GM18508 (cell line): ENCODE data around the gene FTSJ3.
"Not testable (repeated sequence)": the region's sequence is repeated elsewhere in the genome, so short reads cannot be mapped to it uniquely, and the experiment has no call there.

Source experiments
- ATAC-seq: cut with Tn5 transposase; IDR thresholded peaks from one replicate; pipeline ENCODE4 v1.9.1; 2021; ENCODE audit warnings: moderate number of reproducible peaks; ENCODE audit not compliant: insufficient read depth, unreplicated experiment

The FTSJ3 gene

DNA sequence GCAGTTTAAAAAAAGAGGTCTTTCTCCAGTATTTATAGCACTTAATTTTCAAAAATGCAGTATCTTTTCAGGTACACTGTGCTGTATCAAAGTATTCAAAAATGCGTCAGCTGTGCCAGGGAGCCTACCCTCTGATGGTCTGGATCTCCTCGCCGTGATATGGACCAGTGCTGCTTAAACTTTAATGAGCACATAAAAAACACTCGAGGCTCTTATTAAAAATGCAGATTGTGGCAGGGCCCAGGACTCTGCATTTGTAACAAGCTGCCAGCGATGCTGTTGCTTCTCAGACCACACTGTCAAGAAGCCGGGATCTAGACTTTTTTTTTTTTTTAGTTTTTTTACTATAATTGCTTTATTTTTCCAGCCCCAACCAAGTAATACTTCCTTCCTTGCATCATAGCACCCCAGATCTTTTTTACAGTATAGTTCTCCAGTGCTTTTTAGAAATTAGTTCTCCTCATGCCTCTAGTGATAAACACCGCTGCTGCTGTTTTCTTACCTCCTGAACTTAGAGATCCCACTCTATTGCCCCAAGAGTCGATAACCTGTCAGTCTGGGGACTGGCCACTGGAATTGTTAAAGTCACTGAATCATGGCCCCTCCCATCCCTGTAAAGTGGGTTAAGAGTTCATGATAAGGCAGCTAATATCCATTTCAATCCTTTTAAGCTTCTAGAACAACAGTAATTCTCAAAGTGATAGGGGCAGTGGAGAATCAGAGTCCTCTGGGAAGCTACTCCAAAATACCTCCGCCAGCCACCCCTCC, 16.6 kb upstream of the FTSJ3 start:
- no peak for ATAC-seq

DNA sequence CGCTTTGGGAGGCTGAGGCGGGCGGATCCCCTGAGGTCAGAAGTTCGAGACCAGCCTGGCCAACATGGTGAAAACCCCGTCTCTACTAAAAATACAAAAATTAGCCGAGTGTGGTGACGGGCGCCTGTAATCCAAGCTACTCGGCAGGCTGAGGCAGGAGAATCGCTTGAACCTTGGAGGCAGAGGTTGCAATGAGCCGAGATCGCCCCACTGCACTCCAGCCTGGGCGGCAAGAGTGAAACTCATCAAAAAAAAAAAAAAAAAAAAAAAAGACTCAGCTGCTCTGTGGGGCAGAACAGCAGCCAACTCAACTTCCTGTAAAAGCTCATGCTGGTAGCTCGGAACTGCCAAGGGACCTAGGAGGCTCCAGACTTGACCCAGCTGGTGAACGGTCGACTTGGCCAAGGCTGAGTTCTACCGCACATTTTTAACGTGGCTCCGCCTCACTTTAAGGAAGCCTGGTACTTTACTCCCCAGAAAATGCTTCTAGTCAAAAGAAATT, 16.0 kb upstream of the FTSJ3 start:
- not testable (repeated sequence) for ATAC-seq

DNA sequence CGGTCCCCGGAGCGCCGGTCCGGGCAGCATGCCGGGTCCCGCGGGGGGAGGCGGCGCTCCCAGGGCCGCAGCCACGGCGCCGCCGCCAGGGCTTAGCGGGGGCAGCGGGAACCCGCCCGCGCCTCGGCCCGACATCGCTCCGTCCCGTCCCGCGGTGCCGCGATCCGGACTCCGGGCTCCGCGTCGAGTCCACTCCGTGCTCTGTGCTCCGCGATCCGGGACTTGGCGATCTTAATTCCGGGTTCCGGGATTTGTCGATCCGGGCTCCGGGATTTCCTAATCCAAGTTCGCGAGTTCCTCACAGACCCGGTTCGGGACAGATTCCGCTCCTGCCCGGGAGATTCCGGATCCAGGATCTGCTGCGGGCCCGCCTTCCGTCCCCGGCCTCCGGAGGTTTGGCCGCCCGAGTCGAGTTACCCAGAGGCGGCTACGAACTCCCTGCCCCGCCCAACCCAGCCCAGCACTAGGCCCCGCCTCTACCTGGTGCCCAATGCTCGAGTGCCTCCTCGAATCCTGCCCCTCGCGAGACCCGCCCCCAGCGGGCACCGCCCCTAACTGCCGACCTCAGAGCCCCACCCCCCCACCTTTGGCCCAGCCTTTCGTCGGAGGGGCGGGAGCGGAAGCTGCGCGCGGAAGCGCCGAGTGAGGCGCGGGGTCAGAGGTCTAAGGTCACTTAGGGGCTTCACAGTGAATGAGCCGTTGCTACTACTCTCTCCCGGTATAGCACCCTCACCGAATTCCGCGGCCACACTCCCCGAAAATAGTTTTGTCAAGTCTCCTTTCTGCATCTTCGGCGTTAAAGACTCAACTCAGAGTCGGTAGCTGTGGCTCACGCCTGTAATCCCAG, 15.3 kb upstream of the FTSJ3 start, which contains the start of gene SMARCD2:
TSS of gene SMARCD2 (minus strand) at position 146 of the 847 bp plus-strand sequence. CDS start at position 135, 11 bp downstream.
- ATAC-seq = no peak

DNA sequence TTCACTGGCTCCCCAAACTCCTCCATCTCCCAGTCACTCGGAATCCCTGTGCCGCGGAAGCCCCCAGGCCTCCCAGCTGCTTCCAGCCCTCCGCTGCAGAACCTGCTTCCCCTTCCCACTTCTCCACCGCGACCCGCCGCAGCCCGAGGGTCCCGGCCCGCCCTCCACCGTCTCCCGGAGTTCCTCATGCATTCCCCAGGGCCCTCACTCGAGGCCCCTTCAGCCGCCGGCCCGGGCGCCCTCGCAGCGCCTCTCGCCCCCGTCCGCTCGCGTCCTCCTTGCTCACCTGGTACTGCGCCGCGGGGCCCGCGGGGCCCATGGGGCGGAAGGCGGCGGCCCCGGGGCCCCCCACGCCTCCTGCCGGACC, 14.7 kb upstream of the FTSJ3 start:
- no peak for ATAC-seq

DNA sequence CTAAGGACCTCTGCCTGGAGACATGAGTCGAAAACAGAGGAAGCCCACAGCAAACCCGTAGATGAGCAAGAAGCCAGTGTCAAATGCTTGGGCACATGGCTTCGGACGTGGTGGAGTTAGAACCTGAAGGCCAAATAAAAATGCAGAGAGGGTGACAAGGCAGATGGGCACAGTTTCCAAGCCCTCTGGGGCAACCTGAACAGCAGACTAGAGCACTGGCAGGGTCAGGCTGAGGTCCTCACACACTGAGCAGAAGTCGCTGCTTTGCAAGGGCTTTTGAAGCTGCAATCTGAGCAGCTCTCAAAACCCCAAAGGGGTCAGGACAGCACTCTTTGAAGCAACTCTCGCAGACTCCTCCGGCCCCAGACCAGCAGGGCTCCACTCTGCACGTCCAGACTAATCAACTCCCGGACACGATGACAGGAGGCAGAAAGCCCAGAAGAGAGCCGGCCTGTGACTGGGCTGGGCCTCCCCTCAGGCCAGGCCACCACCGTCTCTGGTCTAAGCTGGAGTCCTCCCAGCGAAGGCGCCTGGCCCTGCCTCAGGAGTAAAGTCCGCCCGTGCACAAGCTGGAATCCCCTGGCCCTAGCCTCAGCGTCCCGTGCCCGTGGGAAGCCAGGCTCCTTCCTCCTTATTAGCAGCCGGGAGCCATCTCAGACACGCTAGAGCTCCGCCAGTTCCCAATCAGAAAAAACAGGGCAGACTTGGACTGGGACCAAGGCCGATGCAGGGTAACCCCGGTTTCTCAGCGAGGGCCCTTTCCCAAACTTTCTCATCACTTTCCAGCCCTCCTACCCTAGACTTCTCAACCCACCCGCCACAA, 14.1 kb upstream of the FTSJ3 start:
- ATAC-seq = no peak

DNA sequence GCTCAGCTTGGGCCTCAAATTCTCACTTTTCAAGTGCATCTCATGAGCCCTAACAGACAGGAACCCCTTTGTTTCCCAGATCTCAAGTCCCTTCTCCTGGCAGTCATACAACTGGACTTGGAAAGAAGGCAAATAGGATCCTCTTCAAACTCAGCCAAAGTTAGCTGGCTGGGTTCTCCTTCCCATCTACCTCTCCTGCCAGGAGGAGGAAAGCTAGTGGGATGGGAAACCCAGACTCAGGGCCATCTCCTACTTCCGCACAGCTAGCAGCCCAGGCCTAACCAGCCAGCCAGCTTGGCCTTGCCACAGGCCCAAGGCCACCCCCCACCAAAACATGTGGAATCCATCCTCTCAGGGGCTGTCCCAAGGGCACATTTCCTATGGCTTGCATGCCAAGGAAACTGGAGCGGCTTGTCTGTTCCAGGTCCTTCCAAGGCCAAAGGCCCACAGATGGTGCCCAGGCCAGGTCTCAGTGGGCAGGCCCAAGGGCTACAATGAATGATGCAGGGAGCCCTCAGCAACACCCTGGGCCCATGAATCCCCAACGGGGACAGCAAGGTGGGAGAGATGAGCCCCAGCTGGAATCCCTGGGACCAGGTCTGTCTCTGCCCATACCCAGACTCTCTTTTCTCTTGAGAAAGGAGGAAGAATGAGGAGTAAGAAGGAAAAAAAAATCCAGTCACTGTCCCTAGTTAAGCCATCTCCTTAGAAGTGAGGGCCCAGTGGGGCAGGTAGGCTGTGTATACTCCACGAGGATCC, 13.3 kb upstream of the FTSJ3 start:
- no peak for ATAC-seq

DNA sequence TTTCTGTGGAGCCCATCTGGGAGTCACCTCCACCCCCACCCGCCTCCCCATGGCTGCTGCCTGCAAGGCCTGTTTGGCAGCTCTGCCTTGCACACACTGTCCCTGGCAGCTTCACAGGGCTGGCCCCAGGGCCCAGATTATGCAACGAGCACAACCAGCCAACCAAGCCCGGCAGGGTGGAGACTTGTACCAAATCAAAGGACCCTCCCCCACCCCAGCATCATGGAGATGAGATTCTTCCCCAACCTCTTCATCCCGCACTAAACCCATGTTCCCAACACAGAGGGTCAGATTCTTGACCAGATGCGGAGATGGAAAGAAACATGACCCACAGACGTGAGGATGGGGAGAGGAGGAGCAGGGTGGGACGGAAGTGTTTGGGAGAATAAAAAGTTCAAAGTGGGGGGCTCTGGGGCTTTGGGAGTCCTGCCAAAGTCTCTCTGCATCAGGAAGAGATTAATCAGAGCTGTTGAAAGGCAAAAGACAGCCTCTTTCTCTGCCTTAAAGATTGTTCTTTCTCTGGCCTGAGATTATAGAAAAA, 11.2 kb upstream of the FTSJ3 start:
- ATAC-seq = no peak

DNA sequence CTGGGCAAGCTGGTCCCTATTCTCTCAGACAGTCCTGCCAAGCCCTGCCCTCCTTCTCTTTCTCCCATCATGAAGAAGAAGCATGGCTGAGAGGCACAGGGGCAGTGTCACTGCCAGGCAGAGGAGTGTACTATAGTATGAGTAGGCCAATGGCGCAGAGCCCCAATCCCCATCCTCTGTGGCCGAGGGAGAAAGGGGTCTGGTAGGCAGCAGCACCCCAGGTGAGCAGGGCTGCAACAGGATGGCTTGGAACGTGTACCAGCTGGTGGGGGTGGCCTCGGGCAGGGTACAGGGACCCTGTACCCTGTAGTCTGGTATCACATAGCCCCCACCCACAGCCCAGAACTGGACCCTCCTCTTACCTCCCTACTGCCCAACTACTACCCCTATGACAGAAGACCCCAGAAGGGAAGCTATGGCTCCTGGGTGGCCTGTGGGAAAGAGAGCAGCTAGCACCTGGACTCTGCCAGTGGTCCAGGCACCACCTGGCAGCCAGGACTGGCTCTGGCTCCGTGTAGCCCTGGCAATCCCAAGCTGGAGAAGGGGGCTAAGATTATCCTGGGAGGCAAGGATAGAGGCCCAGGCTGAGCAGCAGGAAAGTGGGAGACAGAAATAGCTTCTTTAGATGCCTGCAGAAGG, 10.6 kb upstream of the FTSJ3 start:
- ATAC-seq = no peak

DNA sequence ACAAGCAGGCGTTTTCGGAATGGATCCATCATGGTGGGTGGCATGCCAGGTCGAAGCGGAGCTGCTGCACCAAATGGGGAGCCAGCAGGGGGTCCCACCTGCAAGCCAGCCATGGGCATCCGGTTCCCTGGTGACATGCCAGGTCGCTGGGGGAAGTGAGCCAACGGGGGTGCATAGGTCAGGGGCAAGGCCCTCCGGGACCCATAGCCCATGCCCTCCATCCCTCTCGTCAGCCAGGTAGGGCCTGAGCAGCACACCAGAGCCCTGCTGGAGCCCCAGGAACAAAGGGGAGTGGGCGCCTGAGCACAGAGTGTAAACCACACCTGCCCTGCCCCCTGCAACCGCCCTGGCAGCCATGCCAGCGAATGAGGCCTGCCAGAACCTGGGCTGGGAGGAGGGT, 10.0 kb upstream of the FTSJ3 start:
- ATAC-seq = no peak

DNA sequence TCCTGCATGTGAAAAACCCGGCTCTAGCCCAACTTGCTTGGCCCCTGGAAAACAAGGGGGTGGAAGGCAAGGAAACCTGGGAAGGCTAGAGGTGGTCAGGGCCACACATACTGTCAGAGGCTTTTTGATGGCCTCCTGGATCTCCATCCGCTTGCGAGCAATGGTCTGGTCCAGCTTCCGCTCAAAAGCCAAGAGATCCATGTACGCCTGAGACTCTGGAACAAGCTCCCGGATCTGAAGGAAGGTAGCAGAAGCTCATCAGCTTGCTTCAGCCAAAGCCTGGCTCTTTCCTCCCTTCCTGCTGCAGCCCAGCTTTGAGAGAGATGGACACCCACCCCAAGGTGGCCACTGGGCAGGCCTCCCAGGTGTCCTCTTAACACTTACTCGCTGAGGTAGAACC, 9.3 kb upstream of the FTSJ3 start:
- ATAC-seq = no peak

DNA sequence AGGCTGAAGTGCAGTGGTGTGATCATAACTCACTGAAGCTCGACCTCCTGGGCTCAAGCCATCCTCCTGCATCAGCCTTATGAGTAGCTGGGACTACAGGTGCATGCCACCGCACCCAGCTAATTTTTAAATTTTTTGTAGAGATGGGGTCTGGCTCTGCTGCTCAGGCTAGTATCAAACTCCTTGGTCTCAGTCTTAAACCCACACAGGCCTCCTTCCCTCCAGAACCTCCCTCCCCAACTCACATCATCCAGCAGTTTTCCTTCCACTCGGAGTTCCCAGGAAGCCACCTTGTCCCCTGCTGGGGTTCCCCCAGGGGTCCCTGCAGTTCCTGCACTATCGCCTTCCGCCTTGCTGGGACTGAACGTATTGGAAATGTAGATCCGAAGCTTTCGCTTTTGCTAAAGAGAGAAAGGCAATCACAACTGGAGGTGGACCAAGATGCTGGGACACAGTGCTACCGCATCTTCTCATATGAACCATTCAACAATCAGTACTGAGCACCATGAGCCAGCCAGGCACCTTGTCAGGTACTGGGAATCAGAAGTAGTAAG, 7.8 kb upstream of the FTSJ3 start:
- no peak for ATAC-seq

DNA sequence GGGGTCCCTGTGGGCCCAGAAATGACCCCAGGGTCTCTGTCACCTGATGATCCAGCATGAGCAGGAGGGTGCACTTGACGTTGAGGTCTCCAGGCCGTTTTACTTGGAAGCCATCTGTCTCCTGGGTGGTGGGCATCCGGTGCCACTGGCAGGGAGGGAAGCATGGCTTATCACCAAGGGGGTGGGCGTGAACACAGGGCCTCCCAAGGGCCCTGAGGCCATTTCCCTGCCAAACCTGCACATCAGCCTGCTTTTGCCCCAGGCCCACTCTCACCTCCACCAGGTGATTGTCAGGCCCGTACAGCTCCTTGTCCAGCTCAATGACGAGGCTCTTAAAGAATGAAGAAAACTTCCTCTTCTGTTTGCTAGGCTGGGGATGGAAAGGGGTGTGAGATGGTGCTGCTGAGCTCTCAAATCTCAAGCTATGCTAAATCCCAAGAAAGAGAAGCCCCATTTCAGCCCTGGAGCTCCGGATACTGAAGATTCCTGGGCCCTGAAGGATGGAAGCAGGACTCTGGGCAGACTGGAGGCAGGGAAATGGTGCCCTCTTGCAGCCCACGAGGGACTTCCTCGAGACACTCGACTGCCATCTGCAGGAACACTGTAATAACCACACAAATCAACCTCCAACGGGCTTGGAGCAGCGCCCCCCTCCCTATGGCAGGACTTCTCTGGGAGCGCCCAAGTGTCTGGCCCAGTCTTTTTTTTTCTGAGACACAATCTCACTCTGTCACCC, 7.1 kb upstream of the FTSJ3 start:
- no peak for ATAC-seq

DNA sequence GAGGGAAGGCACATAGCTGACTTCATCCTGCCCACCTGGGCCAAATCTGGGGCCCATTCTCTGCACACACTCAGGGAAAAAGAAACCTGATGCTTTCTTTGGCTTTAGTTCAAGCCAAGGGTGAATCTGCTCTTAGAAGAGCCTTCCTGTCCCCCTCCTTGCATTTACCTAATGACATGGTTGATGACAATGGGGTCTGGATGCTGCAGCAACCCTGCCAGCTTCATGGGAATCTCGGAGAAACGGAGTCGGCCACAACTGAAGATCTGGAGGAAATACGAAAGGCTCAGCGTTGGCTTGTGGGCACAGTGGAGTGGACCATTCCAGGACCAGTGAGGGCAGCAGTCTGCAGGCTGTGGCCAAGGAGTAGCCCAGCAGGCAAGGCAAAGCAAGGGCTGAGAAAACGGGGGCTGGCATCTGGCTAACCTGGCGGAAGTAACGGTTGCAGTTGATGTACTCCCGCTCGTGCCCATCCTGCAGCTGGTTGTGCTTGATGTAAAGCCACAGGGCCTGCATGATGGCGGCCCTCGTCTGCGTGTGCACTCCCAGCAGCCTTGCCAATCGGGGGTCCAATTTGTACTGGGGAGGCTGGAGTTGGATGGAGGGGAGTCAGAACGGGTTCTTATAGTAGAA, 6.4 kb upstream of the FTSJ3 start:
- no peak for ATAC-seq

DNA sequence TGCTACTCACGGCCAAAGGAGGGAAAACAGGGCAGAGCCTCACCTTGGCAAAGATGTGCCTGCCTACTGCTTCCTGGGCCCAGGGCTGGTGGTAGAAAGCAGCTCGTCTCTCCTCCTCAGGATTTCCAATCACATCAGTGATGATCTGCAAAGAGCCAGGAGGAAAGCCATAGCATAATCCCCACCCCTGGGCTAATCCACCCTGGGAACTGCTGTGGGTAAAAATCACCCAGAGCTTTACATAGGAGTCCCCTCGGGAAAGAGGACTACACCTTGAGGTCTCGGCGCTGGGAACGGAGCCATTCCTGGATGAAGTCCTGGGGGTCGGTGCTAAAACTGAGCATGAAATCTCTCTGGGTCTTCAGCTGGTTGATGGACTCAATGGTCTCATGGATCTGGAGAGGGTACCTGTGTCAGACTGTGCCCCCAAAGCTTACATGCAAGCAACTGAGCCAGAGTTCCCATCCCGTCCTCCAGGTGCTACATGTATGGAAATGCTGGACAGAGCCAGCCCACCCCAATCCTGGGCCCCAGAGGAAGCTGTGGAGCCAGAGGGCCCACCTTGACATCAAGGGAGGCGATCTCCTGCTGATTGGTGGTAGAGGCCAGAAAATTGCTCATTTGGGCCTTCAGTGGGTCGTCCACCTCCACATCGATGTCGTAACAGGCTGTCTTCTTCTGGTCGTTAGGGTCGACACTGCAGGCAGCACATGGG, 5.7 kb upstream of the FTSJ3 start:
- ATAC-seq = no peak

DNA sequence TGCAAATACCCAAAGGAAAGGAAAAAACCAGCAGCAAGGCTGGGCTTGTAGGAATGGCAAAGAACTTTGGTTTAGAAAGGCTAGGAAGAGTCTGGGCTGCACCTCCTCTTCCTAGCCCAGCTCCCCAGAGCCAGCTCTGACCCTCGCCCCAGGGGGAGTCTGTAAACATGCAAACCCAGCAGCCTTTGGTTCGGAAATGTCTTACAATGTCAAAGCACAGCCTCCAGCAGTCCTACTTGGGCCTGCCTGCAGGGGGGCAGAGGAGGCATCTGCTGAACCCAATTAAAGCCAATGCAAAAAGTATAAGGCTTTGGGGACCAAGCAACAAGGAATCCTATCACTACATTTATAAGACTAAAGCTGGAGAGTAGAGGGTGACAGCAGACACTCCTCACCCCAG, 5.0 kb upstream of the FTSJ3 start:
- ATAC-seq = no peak

DNA sequence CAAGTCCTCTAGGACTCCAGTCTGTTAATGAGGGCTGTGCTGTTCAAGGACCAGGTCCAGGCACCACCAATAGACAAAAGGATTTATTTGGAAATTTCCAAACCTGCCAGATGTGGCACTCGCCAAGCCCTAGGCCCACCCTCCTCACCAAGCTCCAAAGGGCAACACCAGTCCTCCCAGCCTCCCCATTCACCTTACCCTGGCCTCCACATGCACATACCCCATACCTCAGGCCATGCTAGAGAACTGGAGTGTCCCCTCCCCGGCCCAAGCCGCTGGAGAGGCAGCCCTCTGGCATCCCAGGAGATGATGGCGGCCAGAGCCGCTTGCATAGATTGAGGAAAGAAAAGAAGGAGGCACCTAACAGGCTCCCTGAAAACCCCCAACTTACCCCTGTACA, 4.6 kb upstream of the FTSJ3 start:
- ATAC-seq = no peak

DNA sequence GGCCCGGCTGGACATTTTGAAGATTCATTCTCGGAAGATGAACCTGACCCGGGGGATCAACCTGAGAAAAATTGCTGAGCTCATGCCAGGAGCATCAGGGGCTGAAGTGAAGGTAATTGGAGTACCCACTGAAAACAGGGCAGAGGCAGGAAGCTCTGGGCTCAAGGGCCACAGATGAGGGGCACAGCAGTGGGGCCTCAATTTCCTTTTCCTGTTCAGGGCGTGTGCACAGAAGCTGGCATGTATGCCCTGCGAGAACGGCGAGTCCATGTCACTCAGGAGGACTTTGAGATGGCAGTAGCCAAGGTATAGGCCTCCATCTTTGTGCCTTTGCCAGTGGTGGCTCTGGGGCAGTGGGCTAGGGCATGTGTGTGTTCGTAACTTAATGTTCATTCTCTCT, 4.0 kb upstream of the FTSJ3 start:
- no peak for ATAC-seq
